Measurements from ENCODE around the gene NFU1.
A peak's percentile ranks its signal among the peaks of the same experiment; 100 is the strongest.

NFU1 gene

DNA sequence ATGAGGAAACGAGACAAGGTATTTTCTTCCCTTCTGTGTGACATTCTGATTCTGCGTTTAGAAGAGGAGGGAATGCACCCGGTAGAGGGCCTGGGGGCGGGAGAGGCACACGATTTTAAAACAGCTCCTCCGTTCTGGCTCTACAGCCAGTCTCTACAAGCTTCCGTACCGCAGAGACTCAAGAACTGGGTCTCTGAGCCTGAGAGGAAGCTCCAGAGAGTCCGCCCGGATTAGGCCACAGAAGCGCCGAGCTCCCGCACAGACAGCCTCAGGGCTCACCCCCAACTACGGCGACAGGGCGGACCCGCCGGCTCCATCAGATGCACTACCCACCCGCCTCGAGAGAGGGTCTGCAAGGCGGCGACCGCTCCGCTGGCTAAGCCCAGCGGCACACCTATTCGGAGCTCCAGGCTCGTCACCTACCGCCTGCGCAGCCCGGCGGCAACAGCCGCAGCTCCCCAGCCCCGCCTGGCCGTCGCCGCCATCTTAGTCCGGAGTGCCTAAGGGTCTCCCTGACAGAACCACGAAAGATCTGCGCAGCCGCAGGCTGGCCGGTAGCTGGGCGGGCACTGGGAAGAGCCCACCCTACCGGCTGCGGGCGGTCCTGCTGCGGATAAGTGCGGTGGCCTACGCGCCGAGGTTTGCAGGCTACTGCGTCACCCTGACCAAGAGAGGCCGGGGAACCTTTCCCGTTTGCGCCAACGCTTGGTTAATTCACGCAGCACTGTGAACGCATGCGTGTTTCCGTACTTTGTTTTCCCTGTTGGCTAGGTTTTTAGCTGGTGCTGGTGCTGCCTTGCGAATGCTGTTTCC is at the start of gene NFU1:
Gene NFU1, minus strand, starts transcription at position 498 of the 813 bp plus-strand sequence. Its CDS starts 13 bp downstream, at position 485.
- DNase-seq (ENCODE audit: extremely low spot score, insufficient read length, low read depth) (peak; percentile 98), FAIRE-seq (peak; percentile 86)

DNA sequence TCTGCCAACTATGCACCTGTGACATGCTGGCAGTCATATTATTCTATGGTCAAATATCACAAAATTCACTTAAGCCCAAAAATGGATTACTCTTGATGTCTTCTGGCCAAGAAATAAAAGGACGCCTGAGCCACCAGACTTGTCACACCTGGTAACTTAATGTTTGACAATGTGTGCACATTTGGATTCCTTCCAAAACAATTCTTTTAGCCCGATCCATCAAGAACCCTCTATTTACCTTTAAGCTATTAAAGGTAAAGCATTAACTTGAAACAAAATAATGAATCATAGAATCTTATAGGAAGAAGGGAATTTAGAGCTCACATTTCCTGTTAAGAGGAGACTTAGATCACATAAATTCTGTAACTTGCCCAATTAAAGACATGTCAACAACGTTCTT is 46.5 kb upstream of the NFU1 start:
- DNase-seq (ENCODE audit: extremely low spot score, insufficient read length, low read depth) (no peak), FAIRE-seq (no peak)

DNA sequence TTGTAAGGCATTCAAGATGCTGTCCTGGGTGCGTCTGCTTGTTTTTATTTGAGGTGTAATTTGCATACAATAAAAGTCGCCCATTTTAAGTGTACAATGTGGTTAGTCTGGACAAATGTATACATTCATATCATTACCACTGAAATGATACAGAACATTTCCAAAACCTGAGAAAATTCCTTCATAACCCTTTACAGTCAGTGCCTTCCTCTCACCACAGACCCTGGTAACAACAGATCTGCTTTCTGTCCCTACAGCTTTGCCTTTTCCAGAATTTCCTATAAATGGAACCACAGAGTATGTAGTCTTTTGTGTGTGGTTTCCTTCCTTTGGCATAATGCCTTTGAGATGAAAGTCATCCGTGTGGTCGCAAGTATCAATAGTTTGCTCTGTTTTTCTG is 45.8 kb upstream of the NFU1 start:
- FAIRE-seq (no peak), DNase-seq (ENCODE audit: extremely low spot score, insufficient read length, low read depth) (no peak)

DNA sequence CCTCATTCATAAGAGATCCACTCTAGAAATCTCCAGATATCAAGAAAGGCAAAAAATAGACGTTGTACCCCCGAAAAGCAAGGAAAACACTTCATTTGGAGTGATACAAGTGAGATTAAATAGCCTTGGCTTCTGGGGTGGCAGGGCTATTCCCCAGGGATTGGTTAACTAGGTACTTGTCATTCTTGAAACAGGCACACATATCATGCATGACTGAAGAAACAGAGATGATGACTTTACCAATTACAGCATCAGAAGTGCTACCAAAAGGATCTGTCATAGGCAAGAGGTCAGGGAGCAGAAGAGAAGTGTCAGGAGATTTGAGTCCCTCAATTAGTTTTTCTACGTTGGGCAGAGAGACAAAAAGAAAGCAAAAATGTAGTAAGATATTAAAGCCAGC is 45.2 kb upstream of the NFU1 start:
- FAIRE-seq (peak; percentile 31), DNase-seq (ENCODE audit: extremely low spot score, insufficient read length, low read depth) (no peak)

DNA sequence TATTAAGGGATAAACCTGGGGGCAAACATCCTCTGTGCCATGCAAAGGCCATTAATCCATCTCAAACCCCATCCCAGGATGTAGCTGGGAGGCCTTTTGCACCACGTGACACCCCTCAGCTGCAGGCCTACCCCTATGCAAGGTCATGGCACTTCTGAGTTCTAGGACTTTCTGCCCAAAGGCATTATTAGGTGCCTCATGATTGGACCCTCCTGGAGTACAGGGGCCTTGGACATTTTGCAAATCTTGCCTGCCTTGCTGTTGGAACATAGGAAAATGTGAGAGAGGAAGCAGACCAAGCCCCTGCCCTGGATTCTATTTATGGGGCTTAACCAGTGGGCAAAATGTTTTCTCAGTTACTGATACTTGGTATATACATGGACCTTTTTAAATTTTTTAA is 44.2 kb upstream of the NFU1 start:
- FAIRE-seq (no peak), DNase-seq (ENCODE audit: extremely low spot score, insufficient read length, low read depth) (no peak)

DNA sequence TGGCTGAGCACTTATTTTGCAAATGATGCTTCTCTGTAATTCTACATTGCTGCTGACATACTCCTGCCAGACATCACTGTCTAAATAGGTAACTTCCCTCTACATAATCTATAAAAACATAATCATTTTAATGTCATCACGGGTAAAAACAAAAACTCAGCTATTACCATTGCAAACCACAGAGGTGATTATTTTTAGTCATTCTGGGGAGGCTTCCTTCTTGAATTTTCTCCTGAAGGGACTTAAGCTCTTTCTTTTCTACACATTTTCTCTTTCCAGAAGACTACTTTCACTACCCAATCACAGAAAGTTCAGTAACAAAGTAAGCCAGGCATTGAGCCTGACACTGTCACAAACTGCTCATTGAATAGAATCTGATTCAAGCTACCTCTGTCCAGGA is 40.4 kb upstream of the NFU1 start:
- no peak for FAIRE-seq
- DNase-seq (ENCODE audit: extremely low spot score, insufficient read length, low read depth), result no peak

DNA sequence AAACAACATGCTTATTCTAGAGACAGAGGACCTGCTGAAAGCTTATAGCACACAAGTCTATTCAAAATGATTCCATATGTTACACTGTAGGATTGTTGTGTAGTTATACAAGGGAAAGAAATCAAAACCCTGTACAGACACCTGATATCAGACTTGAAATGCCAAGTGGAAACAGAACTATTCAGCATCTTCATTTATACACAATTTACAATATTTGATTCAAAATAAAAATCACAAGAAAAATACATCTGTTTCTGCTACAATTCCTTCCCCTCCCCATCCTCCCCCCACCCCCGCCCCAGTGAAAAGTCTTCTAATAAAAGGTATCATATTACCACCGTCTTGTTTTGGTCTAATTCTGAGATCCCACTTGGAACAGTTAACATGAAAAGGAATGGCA is 37.5 kb upstream of the NFU1 start:
- DNase-seq (ENCODE audit: extremely low spot score, insufficient read length, low read depth), result no peak
- no peak for FAIRE-seq

DNA sequence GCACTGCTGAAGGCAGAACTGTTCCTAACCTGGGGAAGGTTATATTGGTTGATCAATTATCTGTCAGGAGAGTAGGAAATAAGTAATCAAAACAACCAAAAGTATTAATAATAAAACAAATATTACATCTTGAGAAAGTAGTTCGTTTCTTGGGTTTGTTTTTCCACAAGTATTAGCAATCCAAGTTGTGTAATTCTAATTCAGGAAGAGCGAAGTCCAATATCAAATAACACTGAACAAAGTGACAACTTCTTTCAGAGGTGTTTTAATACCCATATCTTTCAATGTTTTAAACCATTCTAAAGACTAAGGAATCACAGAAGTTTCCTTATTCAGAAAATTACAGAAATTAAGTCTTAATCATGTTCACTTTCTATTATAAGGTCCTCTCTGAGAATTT is 34.6 kb upstream of the NFU1 start:
- no peak for FAIRE-seq
- no peak for DNase-seq (ENCODE audit: extremely low spot score, insufficient read length, low read depth)

DNA sequence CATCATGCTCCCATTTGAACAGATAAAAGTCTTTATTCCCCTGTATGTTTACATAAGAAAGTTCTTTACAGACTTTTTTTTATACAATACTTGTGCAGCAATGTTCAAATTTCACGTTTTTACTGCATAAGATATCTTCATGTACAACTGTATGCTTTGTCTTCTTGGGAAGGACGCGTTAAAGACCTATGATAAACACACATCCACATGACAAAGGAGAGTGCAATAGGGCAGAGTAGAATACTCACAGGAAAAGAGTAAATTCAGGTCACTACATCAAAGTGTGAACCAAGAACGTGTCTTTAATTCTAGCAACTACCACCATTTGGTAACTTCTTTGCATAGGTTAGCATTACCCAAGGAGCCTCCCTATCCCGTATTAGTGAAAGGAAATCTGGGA is 33.7 kb upstream of the NFU1 start:
- FAIRE-seq, result no peak
- DNase-seq (ENCODE audit: extremely low spot score, insufficient read length, low read depth), result no peak

DNA sequence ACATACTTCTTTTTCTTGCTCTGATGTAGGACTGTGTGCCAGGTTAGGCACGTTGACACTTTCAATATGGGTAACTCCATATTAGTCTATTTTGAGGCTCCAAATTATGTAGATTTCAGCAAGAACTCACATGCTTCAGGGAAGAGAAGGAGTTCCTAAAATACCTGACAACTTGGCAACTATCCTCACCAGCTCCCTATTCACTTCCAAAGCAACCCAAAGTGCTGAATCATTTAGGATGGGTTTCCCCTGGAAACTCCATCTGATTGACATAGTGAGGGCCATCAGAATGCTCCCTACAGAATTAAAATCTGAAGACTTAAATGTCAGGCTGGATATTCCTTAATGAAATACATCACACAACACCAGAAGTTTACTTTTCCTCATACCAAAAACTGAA is 32.5 kb upstream of the NFU1 start:
- DNase-seq (ENCODE audit: extremely low spot score, insufficient read length, low read depth), result no peak
- FAIRE-seq, result no peak

DNA sequence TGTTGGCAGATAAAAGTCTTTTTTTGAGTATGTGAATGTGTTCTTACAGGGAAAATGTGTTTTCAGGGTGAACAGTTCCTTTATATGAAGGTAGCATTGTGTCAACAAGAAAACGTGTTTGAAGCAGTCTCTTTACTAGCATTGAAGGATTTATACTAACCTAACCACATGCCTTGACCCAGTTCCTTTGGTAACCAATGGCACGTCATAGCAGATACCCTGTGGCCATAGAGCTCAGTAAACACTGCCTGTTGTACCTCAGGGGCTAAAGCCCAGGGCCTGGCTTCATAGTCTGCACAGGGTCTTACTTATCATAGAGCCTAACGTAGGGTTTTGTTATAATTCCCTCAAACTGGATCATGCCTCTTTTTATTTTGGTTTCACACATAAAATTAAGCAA is 32.1 kb upstream of the NFU1 start:
- DNase-seq (ENCODE audit: extremely low spot score, insufficient read length, low read depth) (no peak), FAIRE-seq (no peak)

DNA sequence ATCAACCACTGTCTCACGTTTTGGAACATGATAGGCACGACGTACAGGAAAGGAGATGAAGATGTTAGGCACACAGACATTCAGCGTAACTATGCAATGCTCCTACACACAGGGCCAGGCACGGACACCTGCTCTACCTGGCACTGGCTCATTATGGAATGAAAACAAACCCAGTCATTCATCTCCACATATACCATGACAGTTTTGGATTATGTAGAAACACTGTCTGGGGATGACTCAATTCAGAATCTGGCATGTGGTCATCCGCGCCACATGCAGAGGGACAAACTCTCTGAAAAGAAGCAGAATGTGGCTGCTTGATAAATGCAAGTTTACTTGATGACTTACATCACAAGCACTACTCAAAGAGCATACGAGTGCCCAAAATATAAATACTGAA is 29.5 kb upstream of the NFU1 start:
- no peak for DNase-seq (ENCODE audit: extremely low spot score, insufficient read length, low read depth)
- no peak for FAIRE-seq

DNA sequence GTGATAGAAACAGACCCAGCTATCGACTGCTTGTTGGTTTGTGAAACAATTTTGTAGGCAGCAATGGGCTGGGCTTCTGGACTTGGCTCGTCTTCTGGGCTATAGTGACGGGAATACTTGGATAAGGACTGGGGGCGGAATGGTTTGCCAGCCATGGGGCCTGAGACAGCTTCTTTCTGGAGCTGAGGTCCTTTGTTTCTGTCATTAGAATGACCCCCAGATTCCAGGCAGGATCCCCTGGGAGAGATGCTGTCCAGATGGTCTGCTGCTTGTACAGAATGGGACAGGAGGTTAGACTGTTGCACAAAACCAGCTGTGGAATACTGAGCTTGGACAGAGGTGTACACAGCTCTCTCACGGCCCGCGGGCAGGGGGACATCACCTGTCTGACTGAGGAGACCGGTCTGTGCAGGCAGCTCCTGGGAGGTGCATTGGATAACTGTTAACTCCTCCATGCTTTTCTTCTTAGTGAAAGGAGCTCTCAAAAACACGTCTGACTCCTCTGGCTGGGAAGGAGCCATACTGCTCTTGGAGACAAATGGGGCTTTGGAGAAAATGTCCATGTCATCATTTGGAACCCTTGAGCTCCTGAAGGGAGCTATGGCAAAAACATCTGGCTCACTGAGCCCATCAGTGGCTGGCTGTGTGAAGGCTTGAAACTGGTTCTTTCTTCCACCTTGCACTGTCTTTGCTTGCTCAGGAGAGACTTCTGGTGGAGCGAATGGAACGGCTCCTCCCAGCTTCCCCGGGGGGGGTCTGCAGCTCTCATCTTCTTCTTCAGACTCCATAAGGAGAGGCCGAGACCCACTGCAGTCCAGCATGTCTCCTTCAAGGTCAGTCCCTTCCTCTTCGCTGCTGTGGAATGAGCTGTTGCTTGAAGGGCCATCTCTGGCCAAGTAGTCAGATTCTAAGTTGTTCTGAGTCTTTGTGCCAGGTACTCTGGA is 28.6 kb upstream of the NFU1 start:
- DNase-seq (ENCODE audit: extremely low spot score, insufficient read length, low read depth) (no peak), FAIRE-seq (no peak)

DNA sequence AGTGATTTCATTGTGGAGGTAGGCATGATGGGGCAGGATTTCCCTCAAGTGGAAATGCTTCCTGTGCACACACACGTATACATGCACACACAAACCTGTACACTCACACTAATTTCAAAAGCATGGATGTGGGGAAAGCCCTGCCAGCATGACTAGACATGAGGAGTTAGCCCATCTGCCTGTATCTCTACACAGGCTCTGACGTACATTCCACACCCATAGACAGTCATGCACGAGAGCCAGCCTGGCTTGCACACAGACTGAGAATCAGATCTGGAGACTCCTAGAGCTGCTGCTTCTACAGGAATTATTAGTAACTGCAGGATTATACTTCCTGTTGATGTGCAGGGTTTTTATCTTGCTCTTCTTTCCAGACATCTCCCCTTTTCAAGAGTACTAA is 27.3 kb upstream of the NFU1 start:
- FAIRE-seq (no peak), DNase-seq (ENCODE audit: extremely low spot score, insufficient read length, low read depth) (no peak)

DNA sequence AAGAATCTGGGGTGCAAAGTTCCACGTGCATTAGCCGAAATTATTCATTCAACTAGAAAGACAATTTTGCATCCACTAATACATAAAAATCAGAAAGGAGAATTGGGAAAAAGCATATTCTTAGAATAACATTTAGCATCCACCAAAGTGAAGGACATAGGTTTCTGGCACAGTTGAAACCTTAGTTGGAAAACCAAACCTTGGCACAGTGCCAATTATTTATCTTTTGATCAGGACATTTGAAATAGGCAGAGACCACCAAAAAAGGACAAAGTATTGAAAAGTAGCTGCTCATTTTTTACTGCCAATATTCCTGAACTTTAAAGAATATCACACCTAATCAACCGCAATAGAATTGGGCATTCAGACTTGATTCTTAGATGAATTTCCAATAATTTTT is 25.5 kb upstream of the NFU1 start:
- DNase-seq (ENCODE audit: extremely low spot score, insufficient read length, low read depth) (no peak), FAIRE-seq (no peak)

DNA sequence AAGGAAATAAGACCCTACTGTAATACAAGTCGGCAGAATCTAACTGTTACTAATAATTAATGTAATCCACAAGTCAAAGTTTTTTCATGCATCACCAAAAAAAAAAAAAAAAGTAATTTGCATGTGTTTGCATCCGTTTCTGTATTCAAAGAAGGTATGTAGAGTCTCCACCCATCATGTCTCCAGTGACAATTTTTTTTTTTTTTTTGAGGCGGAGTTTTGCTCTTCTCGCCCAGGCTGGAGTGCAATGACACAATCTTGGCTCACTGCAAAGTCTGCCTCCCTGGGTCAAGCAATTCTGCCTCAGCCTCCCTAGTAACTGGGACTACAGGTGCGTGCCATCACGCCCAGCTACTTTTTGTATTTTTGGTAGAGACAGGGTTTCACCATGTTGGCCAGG is 24.2 kb upstream of the NFU1 start:
- FAIRE-seq (no peak), DNase-seq (ENCODE audit: extremely low spot score, insufficient read length, low read depth) (no peak)

DNA sequence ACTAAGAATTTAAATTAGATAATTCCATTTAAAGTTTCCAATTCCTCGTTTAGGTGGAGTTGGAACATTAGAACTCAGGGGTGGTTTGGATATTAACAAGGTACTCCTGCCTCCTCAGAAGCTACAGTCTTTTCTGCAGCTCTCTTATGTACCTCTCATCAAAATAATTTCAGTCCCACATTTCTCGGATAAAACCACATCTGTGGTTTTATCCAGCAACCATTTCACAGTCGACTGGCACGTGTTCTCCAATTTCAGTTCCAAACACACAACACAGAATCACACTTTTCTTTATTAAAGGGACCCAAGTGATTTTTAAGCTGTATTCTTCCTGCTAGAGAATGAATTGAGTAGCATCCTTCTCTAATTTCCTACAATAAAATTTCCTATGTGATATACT is 22.7 kb upstream of the NFU1 start:
- FAIRE-seq, result no peak
- no peak for DNase-seq (ENCODE audit: extremely low spot score, insufficient read length, low read depth)

DNA sequence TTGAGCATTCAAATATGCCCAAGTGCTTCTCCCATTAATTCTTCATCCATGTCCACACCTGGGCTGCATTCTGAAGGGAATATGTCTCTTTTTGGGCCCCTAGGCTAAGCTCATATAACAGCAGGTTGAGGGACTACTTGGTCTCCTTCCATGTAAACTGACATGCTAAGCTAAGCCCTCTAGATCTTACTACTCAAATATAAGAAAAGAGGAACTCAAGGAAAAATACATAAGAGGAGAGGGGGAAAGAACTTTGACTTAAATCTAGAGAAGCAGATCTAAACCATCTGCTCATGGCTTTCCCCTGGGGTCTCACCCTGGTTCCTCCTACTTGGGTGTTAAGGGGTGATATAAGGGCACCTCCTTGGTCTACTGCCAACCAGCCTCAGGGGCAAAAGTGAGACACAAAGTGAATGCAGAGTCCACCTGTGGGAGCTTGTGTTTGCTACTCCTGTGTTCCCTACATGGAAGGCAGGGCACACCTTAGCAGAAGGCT is 19.8 kb upstream of the NFU1 start:
- FAIRE-seq (no peak), DNase-seq (ENCODE audit: extremely low spot score, insufficient read length, low read depth) (no peak)

DNA sequence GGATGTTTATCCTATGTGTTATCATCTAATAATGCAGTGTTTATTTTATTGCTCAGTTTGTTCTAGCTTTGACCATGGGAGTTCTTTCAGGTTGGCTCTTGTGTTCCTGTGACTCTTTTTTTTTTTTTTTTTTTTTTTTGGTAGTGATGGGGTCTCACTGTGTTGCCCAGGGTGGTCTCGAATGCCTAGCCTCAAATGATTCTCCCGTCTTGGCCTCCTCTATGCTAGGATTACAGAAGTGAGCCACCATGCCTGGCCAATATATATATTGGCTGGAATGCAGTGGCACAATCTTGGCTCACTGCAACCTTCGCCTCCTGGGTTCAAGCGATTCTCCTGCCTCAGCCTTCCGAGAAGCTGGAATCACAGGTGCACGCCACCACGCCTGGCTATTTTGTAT is 18.9 kb upstream of the NFU1 start:
- FAIRE-seq (no peak), DNase-seq (ENCODE audit: extremely low spot score, insufficient read length, low read depth) (no peak)

DNA sequence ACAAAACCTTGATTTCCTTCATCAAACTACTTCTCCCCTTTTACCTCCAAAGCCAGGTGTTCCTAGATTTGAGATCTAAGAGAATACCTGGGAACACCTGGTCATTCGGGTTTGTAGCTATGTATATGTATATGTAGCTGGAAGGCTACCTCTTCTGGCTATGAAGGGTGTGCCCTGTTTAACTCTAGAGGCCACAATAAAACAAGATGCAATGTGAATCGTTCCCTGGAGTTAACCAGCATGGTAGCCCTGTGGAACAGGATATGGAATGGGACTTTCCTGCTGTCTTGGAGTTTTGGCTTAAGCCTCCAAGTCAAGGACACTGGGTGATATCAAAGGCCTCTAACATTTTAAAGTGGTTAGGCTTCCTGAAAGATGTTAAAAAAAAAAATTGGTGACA is 17.7 kb upstream of the NFU1 start:
- FAIRE-seq, result no peak
- no peak for DNase-seq (ENCODE audit: extremely low spot score, insufficient read length, low read depth)

DNA sequence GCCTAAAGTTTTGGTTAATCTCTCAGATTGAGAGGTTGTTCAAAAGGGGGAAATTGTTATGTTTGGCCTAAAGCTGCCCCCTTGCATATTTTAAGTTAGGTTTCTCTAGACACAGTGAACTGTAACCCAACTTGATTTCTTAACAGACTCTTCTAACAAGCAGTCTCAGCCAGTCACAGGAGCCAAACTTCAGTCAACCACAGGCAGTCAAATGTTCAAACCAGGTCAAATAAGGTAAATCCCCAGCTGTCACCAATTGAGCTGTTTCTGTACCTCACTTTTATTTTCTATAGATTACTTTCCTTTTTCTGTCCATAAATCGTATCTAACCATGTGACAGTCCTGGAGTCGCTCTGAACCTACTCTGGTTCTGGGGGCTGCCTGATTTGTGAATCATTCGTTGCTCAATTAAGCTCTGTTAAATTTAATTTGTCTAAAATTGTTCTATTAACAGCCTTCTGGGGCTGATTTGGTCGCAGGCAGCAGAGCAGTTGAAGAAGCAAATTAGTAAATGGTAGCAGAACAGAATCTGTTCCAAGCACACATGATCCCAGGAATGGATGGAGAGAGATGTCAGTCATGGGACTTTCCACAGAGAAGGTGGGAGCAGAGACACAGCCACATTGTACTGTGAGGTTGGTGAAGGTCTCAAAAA is 16.4 kb upstream of the NFU1 start:
- DNase-seq (ENCODE audit: extremely low spot score, insufficient read length, low read depth), result peak; percentile 20
- FAIRE-seq, result peak; percentile 91

All from GM18507 (cell line).